Peyer's patch (tissue), 4 donors: ENCODE measurements around the gene KLK7.

ENCODE experiments used
- POLR2A ChIP-seq, 2 donors: fragments of 450-650 bp; IDR thresholded peaks; one replicate each; pipeline ENCODE4 v1.5.1; 2017; ENCODE audit warnings: antibody characterized with exemption in 2 of 2, mild to moderate bottlenecking in 2 of 2, moderate library complexity in 2 of 2
- TF ChIP-seq, protein P1 (sequence below), 6 experiments: fragments of 450-650 bp in 4 of 6; fragments of 200-600 bp in 2 of 6; sonication (generic) in 1 of 6; IDR thresholded peaks; one replicate each; pipeline ENCODE4 v1.5.1; 2017 to 2019; ENCODE audit warnings: antibody characterized with exemption in 6 of 6, mild to moderate bottlenecking in 3 of 6, moderate library complexity in 1 of 6

GRCh38 chr19:51022526-51022925, 38.8 kb upstream of the KLK7 start:
- TF ChIP-seq, protein P1, sequence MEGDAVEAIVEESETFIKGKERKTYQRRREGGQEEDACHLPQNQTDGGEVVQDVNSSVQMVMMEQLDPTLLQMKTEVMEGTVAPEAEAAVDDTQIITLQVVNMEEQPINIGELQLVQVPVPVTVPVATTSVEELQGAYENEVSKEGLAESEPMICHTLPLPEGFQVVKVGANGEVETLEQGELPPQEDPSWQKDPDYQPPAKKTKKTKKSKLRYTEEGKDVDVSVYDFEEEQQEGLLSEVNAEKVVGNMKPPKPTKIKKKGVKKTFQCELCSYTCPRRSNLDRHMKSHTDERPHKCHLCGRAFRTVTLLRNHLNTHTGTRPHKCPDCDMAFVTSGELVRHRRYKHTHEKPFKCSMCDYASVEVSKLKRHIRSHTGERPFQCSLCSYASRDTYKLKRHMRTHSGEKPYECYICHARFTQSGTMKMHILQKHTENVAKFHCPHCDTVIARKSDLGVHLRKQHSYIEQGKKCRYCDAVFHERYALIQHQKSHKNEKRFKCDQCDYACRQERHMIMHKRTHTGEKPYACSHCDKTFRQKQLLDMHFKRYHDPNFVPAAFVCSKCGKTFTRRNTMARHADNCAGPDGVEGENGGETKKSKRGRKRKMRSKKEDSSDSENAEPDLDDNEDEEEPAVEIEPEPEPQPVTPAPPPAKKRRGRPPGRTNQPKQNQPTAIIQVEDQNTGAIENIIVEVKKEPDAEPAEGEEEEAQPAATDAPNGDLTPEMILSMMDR (IDR thresholded peaks at IDR 0.05): no peak
- no peak for TF ChIP-seq POLR2A (IDR thresholded peaks at IDR 0.05)
